BLaER1 treated with 17β-estradiol and CSF1 and Interleukin-3, amounts not matched to agents 10 nM and 100 nM (cell line): ENCODE measurements around the gene NUP93.

Source experiments
- H3K27ac ChIP-seq, 11 experiments: shearing (Covaris generic); formaldehyde crosslinking; 2 replicates each; pipeline ENCODE4 v1.8.1; 2022
- H3K27me3 ChIP-seq, 11 experiments: shearing (Covaris generic); formaldehyde crosslinking; 2 replicates each; pipeline ENCODE4 v1.8.1; 2022
- H3K36me3 ChIP-seq, 11 experiments: shearing (Covaris generic); formaldehyde crosslinking; 2 replicates each; pipeline ENCODE4 v1.8.1; 2022
- H3K4me1 ChIP-seq, 10 experiments: shearing (Covaris generic); formaldehyde crosslinking; 2 replicates each; pipeline ENCODE4 v1.8.1; 2022
- H3K4me2 ChIP-seq, 11 experiments: shearing (Covaris generic); formaldehyde crosslinking; 2 replicates each; pipeline ENCODE4 v1.8.1; 2022
- H3K4me3 ChIP-seq, 10 experiments: shearing (Covaris generic); formaldehyde crosslinking; 2 replicates each; pipeline ENCODE4 v1.8.1; 2022
- H3K9ac ChIP-seq, 11 experiments: shearing (Covaris generic); formaldehyde crosslinking; 2 replicates each; pipeline ENCODE4 v1.8.1; 2022
- H3K9me3 ChIP-seq, 11 experiments: shearing (Covaris generic); formaldehyde crosslinking; replicated peaks in 1 of 11; 2 replicates each; pipeline ENCODE4 v1.8.1; 2022
- H4K20me1 ChIP-seq, 11 experiments: shearing (Covaris generic); formaldehyde crosslinking; 2 replicates each; pipeline ENCODE4 v1.8.1; 2022
- Cebpa-rat ChIP-seq, 11 experiments: shearing (Covaris generic); IDR thresholded peaks; 2 replicates each; pipeline ENCODE4 v1.8.1; 2022

NUP93 gene

DNA sequence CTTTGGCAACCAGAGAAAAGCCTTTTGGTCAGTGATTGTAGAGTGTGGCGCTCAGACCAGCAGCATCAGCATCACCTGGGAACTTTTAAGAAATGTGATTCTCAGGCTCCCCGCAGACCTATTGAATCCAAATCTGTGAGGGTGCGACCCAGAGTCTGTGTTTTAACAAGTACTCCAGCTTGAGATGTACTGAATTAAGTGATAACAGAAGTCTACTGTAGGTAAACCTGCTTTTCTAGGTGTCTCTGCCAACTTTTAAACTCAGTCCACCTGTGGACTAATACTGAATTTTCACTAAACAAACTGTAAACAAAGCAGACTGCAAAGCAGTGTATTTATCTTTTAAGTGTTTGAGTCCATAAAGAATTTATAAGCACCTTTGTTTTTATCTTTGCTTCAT, 43.6 kb downstream of the NUP93 start:
- no peaks in the 10 kb centered on the region for H3K9me3 ChIP-seq
- no peak overlapping the region for H3K9ac ChIP-seq
- H3K27me3 ChIP-seq, result no peaks in the 10 kb centered on the region
- no peak overlapping the region for H3K27ac ChIP-seq
- H3K4me1 ChIP-seq, result peaks cover 0 to 32% (median 3%) of the 10 kb centered on the region in 10 experiments; a peak in 8 of 20 replicates
- H3K4me2 ChIP-seq, result peak overlapping the region in 1 of 11 experiments; percentile 30; a peak in 1 of 22 replicates
- TF ChIP-seq Cebpa-rat (IDR thresholded peaks at IDR 0.05), result no peak
- peaks cover 31 to 97% (median 63%) of the 10 kb centered on the region in 11 experiments; a peak in 21 of 22 replicates for H4K20me1 ChIP-seq
- H3K36me3 ChIP-seq, result peaks cover 0 to 18% (median 6%) of the 10 kb centered on the region in 11 experiments; a peak in 5 of 22 replicates
- no peak overlapping the region for H3K4me3 ChIP-seq

DNA sequence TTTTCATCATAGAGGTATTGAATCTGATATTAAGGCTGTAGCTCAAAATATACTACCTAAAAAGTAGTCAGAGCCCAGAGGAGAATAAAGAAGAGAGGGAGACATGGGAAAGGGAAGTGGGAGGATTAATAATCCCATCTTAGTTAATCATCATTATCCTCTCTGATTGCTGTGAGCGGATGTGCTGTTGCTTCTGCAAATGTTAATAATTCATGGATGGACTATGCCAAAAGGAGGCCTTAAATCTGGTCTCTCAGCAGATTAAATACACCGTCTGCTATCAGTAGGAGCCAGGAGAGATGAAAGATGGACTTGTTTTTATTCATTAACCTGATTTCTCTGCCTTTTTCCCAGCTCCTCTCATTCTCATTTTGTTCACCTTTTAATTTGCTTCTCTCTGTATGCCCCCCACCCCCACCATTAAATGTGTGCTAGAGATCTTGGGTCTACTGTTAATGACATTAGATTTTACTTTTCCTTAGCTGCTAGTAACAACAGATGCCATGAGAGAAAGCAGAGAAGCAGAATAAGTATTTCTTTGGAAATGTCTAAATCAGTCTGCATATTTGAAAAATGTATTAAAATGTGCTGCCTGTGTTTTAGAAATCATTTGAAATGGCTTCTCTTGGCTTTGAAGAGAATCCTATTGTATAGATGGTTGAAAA, 44.2 kb downstream of the NUP93 start:
- H3K4me2 ChIP-seq, result no peak overlapping the region
- H4K20me1 ChIP-seq, result peaks cover 36 to 98% (median 69%) of the 10 kb centered on the region in 11 experiments; a peak in 21 of 22 replicates
- H3K27me3 ChIP-seq, result no peaks in the 10 kb centered on the region
- H3K9me3 ChIP-seq, result no peaks in the 10 kb centered on the region
- no peak overlapping the region for H3K27ac ChIP-seq
- H3K4me3 ChIP-seq, result no peak overlapping the region
- peaks cover 0 to 18% (median 6%) of the 10 kb centered on the region in 11 experiments; a peak in 5 of 22 replicates for H3K36me3 ChIP-seq
- TF ChIP-seq Cebpa-rat (IDR thresholded peaks at IDR 0.05), result no peak
- no peak overlapping the region for H3K9ac ChIP-seq
- H3K4me1 ChIP-seq, result peaks cover 3 to 37% (median 8%) of the 10 kb centered on the region in 10 experiments; a peak in 19 of 20 replicates

DNA sequence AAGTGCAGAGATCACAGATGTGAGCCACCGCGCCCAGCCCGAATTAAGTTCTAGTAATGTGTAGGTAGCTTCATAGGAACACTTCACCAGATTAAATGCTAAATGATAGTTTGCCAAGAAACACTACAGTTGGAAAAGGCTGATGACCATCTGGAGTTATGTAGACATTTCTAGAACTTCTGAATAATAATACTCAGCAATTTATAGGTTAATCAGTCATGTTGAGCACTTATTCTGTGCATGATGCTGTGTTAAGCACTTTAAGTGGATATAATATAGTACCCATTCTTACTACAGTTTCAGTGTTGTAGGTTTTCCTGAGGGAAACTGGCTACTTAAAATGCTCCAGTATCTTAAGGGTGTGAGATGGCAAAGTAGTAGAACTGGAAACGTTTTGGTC, 45.2 kb downstream of the NUP93 start:
- H3K27me3 ChIP-seq, result no peaks in the 10 kb centered on the region
- TF ChIP-seq Cebpa-rat (IDR thresholded peaks at IDR 0.05), result no peak
- H4K20me1 ChIP-seq, result peaks cover 42 to 98% (median 76%) of the 10 kb centered on the region in 11 experiments; a peak in 21 of 22 replicates
- H3K4me1 ChIP-seq, result peaks cover 13 to 47% (median 18%) of the 10 kb centered on the region in 10 experiments
- H3K9me3 ChIP-seq, result no peaks in the 10 kb centered on the region
- no peak overlapping the region for H3K4me2 ChIP-seq
- no peak overlapping the region for H3K27ac ChIP-seq
- H3K4me3 ChIP-seq, result no peak overlapping the region
- H3K9ac ChIP-seq, result no peak overlapping the region
- peaks cover 0 to 18% (median 6%) of the 10 kb centered on the region in 11 experiments; a peak in 5 of 22 replicates for H3K36me3 ChIP-seq

DNA sequence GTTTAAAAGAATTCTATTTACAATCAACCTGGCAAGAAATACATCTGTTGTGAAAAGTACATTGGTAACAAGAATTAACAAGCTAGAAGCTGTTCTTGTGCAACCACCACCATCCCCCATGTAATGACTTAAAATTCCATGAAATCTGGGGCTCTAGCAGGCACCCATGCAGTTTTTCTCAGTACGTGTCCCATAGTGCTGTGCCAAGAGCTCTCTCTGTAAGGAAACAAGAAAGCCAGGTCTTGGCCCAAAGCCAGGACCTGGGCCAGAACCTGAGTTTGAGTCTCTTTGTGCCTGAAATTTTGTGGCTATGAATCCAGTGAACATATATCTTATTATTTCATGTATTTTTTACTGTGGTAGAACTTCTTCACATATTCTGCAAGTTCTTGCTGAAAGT, 46.6 kb downstream of the NUP93 start:
- H4K20me1 ChIP-seq, result peaks cover 36 to 98% (median 78%) of the 10 kb centered on the region in 11 experiments; a peak in 21 of 22 replicates

DNA sequence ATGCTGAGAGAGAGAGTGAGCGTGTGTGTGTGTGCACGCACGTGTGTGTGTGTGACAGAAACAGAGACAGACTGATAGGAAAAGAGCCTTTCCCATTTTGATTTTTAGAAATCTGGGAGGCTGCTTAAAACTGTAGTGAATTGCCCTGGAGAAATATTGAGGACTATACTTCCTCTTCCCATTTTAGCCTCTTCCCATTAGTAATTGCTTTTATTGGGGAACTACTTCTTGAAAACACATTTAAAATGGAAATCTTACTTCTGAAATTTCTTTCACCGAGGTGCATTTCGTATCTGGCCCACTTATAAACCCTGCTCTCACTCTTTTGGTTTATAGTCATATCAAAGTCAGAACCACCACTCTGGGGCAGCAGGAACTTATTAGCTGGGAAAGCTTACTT, 47.1 kb downstream of the NUP93 start:
- Histone ChIP-seq H3K4me2 (peak overlapping the region in 4 of 11 experiments; percentile 1 to 63 (median 50); a peak in 6 of 22 replicates), H4K20me1 (peaks cover 32 to 98% (median 80%) of the 10 kb centered on the region in 11 experiments; a peak in 21 of 22 replicates), H3K27ac (no peak overlapping the region), H3K4me1 (peaks cover 22 to 50% (median 26%) of the 10 kb centered on the region in 10 experiments), H3K36me3 (peaks cover 0 to 20% (median 6%) of the 10 kb centered on the region in 11 experiments; a peak in 3 of 22 replicates), H3K9me3 (no peaks in the 10 kb centered on the region), H3K4me3 (no peak overlapping the region), H3K27me3 (no peaks in the 10 kb centered on the region), H3K9ac (no peak overlapping the region)
- TF ChIP-seq Cebpa-rat (IDR thresholded peaks at IDR 0.05), result no peak

More for the DNA sequence above, 46.6 kb downstream of the NUP93 start:
- H3K4me3 ChIP-seq, result no peak overlapping the region
- TF ChIP-seq Cebpa-rat (IDR thresholded peaks at IDR 0.05), result no peak
- no peak overlapping the region for H3K27ac ChIP-seq
- H3K27me3 ChIP-seq, result no peaks in the 10 kb centered on the region
- peak overlapping the region in 4 of 11 experiments; percentile 1 to 63 (median 50); a peak in 6 of 22 replicates for H3K4me2 ChIP-seq
- no peak overlapping the region for H3K9ac ChIP-seq
- peaks cover 22 to 54% (median 26%) of the 10 kb centered on the region in 10 experiments for H3K4me1 ChIP-seq
- H3K9me3 ChIP-seq, result no peaks in the 10 kb centered on the region
- H3K36me3 ChIP-seq, result peaks cover 0 to 18% (median 6%) of the 10 kb centered on the region in 11 experiments; a peak in 3 of 22 replicates

DNA sequence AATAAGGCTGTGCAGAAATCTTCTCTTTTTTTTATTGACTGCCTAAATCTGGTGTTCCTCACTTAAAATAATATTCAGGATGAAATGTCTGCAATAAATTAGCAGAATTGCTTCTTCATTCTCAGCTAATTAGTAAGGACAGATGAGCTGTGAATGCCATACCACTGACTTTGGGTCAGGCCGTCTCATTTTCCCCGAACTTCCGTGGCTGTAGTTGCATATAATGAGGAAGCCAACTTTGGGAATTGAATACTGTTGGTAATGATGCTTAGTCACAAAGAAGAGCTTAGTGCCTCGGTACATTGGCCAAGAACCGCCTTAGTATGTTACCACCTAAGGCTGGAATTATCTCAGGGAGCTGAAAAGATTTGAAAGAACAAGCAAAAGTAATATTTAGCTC, 47.6 kb downstream of the NUP93 start:
- Histone ChIP-seq H3K27me3 (no peaks in the 10 kb centered on the region), H3K4me1 (peaks cover 22 to 45% (median 26%) of the 10 kb centered on the region in 10 experiments), H3K36me3 (peaks cover 0 to 18% (median 4%) of the 10 kb centered on the region in 11 experiments; a peak in 3 of 22 replicates), H3K9me3 (no peaks in the 10 kb centered on the region), H4K20me1 (peaks cover 31 to 98% (median 77%) of the 10 kb centered on the region in 11 experiments; a peak in 21 of 22 replicates), H3K4me2 (peak overlapping the region in 3 of 11 experiments; percentile 40 to 63 (median 59); a peak in 6 of 22 replicates), H3K27ac (no peak overlapping the region), H3K4me3 (no peak overlapping the region), H3K9ac (no peak overlapping the region)
- no peak for TF ChIP-seq Cebpa-rat (IDR thresholded peaks at IDR 0.05)

DNA sequence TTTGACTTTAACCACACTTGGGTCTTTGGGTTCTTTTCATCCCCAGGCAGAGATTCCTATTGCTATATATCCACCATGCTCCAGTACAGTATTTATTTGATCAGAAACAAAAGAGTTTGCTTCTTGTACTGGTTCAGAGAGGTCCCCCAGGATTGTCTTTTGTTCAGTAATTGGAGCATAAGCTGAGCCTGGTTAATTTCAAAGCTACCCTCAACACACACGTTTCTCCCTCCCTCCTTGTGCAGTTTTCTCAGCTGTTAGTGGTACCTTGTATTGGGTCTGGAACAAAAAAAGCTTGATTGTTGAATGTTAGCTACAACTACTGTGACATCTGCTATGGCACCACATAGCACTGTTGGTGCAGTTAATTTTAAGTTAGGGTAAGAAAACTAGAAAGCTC, 50.0 kb downstream of the NUP93 start:
- Histone ChIP-seq H3K4me1 (peaks cover 22 to 42% (median 26%) of the 10 kb centered on the region in 10 experiments), H3K27ac (no peak overlapping the region), H3K4me2 (peak overlapping the region; percentile 12 to 72 (median 57); a peak in 20 of 22 replicates), H3K9me3 (no peaks in the 10 kb centered on the region), H3K27me3 (no peaks in the 10 kb centered on the region), H3K4me3 (no peak overlapping the region), H3K36me3 (0 out of 22 replicates have a peak, but pooled peaks cover 0 to 12% (median 0%) of the 10 kb centered on the region in 11 experiments), H4K20me1 (peaks cover 22 to 94% (median 83%) of the 10 kb centered on the region in 11 experiments; a peak in 21 of 22 replicates), H3K9ac (no peak overlapping the region)
- no peak for TF ChIP-seq Cebpa-rat (IDR thresholded peaks at IDR 0.05)

DNA sequence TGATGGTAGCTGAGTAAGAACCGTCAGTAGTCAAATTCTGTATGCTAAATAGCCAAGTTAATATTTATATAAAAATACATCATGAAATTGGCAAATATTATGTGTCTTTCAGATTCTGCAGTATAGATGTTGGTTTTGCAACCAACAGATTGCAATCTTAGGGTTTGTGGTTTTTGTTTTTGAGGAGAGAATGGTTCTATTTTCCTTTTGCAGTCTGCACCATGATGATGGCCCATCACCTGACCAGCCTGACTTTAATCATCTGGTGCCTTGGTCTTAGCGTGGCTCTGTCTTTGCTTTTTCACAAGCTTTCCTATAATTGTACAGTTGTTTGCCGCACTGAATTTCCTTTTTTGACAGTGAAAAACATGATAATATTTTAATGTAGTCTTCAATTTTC, 50.7 kb downstream of the NUP93 start:
- peaks cover 22 to 42% (median 26%) of the 10 kb centered on the region in 10 experiments for H3K4me1 ChIP-seq
- H3K36me3 ChIP-seq, result 0 out of 22 replicates have a peak, but pooled peaks cover 0 to 12% (median 0%) of the 10 kb centered on the region in 11 experiments
- H3K4me3 ChIP-seq, result no peak overlapping the region
- H3K4me2 ChIP-seq, result peak overlapping the region in 10 of 11 experiments; percentile 28 to 72 (median 58); a peak in 17 of 22 replicates
- TF ChIP-seq Cebpa-rat (IDR thresholded peaks at IDR 0.05), result no peak
- no peaks in the 10 kb centered on the region for H3K9me3 ChIP-seq
- no peaks in the 10 kb centered on the region for H3K27me3 ChIP-seq
- H3K27ac ChIP-seq, result no peak overlapping the region
- H3K9ac ChIP-seq, result no peak overlapping the region
- peaks cover 22 to 94% (median 81%) of the 10 kb centered on the region in 11 experiments; a peak in 21 of 22 replicates for H4K20me1 ChIP-seq

DNA sequence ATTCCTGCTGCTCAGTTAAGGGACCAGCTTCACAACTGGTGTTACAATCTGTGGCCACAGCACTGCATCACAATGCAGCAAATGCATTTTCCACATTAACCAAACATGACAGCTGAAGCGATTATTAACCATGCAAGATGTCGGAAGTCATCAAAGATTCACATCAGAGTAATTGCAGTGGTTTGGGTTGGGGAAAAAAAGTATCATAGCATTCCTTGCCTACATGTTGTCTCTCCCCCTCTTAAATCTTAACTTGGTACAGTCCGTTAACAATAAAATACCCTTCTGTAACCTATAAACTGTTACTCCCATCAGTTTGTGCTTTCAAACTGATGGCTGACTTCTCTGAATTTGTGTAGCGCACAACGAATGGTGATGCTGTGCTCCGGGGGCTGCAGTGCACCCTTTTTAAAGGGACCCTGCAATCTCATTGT, 51.6 kb downstream of the NUP93 start:
- H3K27me3 ChIP-seq, result no peaks in the 10 kb centered on the region
- no peak overlapping the region for H3K4me3 ChIP-seq
- H3K4me1 ChIP-seq, result peaks cover 22 to 40% (median 25%) of the 10 kb centered on the region in 10 experiments
- no peak for TF ChIP-seq Cebpa-rat (IDR thresholded peaks at IDR 0.05)
- no peak overlapping the region for H3K27ac ChIP-seq
- no peak overlapping the region for H3K4me2 ChIP-seq
- H3K9ac ChIP-seq, result no peak overlapping the region
- H4K20me1 ChIP-seq, result peaks cover 19 to 96% (median 78%) of the 10 kb centered on the region in 11 experiments; a peak in 21 of 22 replicates
- peaks cover 0 to 12% (median 0%) of the 10 kb centered on the region in 11 experiments; a peak in 4 of 22 replicates for H3K36me3 ChIP-seq
- H3K9me3 ChIP-seq, result no peaks in the 10 kb centered on the region
